PFSK-1 (cell line): ENCODE results near the gene CDKN2B.

Source experiments
- POLR2AphosphoS5 ChIP-seq: IDR thresholded peaks from 2 replicates; pipeline ENCODE4 v1.6.1; 2012; ENCODE audit warnings: low read depth, mild to moderate bottlenecking, control low read depth, low read length, moderate library complexity
- SIN3A ChIP-seq: IDR thresholded peaks from 2 replicates; pipeline ENCODE4 v1.6.1; 2012; ENCODE audit warnings: mild to moderate bottlenecking, low read length, moderate library complexity, borderline replicate concordance; ENCODE audit not compliant: insufficient read depth

DNA sequence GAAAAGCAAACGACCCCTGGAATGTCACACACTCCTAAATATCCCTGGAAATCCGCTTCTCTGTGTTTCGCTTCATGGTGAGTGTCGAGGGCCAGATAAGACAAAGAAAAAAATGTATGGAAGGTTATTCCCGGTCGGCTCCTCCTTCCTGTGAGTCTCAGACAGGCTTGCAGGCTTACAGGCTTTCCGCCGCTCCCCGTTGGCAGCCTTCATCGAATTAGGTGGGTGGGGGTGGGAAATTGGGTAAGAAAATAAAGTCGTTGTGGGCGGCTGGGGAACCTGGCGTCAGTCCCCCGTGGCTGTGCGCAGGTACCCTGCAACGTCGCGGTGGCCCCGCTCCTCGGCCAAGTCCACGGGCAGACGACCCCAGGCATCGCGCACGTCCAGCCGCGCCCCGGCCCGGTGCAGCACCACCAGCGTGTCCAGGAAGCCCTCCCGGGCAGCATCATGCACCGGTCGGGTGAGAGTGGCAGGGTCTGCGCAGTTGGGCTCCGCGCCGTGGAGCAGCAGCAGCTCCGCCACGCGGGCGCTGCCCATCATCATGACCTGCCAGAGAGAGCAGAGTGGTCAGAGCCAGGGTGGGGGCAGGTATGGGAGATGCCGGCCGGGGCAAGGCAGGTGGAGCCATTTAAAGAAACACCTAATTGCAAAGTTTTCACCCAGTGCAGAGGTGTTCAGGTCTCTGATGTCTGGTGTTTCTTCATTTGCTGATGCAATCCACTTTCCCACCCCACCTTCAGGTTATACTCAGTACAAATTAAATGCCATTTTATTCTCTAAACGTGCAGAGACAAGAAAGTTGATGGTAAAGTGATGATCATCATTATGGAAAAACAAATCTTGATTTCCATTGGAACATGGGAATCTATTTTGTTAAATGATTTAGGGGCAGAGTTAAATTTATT, 3.2 kb downstream of the CDKN2B start:
- TF ChIP-seq POLR2AphosphoS5 (no peak), SIN3A (no peak)
